Measurements from ENCODE around the gene CCDC85C. TPM values are rescaled to one million over a fixed set of nuclear protein-coding genes. Genes with fewer than 3 reads are reported as not detected.

Gene CCDC85C
- total RNA-seq, 1 experiment from 2014 or later: 33.2 TPM

DNA sequence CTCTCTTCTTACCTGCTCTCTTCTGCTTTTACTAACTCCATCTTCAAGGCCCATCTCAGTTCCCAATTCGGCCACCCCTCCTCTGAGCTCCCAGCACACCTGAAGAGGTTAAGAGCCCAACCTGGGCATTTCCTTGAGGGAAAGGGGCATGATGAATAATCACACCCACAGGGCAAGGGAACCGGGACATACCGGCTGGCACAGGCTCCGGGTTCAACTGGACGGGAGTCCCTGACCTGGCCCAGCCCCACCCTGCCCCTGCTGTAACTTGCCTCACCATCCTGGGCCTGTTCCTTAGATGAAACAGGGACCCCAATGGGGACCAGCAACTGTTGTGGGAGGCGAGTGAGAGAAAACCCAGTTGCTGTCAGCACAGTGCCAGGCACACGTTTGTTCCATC, 8.5 kb downstream of the CCDC85C start:
- Histone ChIP-seq H3K18ac (ENCODE audit: insufficient read length, low read depth, low read length) (no peak overlapping the region), H4K8ac (replicated peaks; ENCODE audit: insufficient read length, low read depth, low read length) (no peak overlapping the region), H3K27me3 (ENCODE audit: insufficient read depth, low read length) (no peaks in the 10 kb centered on the region), H3K79me1 (ENCODE audit: insufficient read depth, low read depth, low read length, poor library complexity, severe bottlenecking) (peaks cover under 1% of the 10 kb centered on the region), H4K91ac (ENCODE audit: insufficient read length, low read depth, low read length) (no peak overlapping the region), H2AK5ac (ENCODE audit: insufficient read length, low read length) (no peak overlapping the region), H3K9ac (ENCODE audit: extremely low read depth, insufficient read length, low read length) (no peak overlapping the region), H2AFZ (ENCODE audit: low read length) (no peak overlapping the region), H3K4ac (ENCODE audit: low read depth, low read length) (no peak overlapping the region), H2BK120ac (ENCODE audit: low read depth, low read length, poor library complexity, severe bottlenecking) (no peak overlapping the region), H3K23ac (ENCODE audit: insufficient read length, low read depth, low read length) (no peak overlapping the region), H3K4me2 (ENCODE audit: insufficient read depth, insufficient read length, low read length) (no peak overlapping the region), H3T11ph (ENCODE audit: low read length) (no peak overlapping the region), H3K4me1 (ENCODE audit: insufficient read depth, low read length) (peaks cover 2% of the 10 kb centered on the region; the same call in 1 of the 2 replicates), H3K56ac (ENCODE audit: insufficient read length, low read depth, low read length) (no peak overlapping the region), H3K79me2 (ENCODE audit: insufficient read depth, low read length) (peaks cover 4% of the 10 kb centered on the region; the same call in 1 of the 2 replicates), H2BK20ac (ENCODE audit: low read depth, low read length, poor library complexity, severe bottlenecking) (no peak overlapping the region), H4K5ac (ENCODE audit: insufficient read length, low read depth, low read length) (no peak overlapping the region), H3K14ac (ENCODE audit: insufficient read depth, low read length) (no peak overlapping the region), H3K23me2 (ENCODE audit: insufficient read length, low read depth, low read length, poor library complexity, severe bottlenecking) (no peaks in the 10 kb centered on the region), H4K20me1 (ENCODE audit: control insufficient read depth, insufficient read depth, insufficient read length) (no peaks in the 10 kb centered on the region), H2BK15ac (ENCODE audit: low read depth, low read length) (no peak overlapping the region), H2BK5ac (ENCODE audit: insufficient read length, low read length) (no peak overlapping the region), H3K27ac (ENCODE audit: insufficient read length, low read depth, low read length) (no peak overlapping the region), H2BK12ac (ENCODE audit: insufficient read length, low read depth, low read length) (no peak overlapping the region), H3K9me3 (ENCODE audit: control insufficient read depth, low read depth, low read length) (no peaks in the 10 kb centered on the region)
- H3K4me3 Mint-ChIP-seq: no peak overlapping the region
- WGBS (ENCODE audit: extremely low coverage, insufficient read length, low lambda C conversion rate): no CpG with 5 or more reads among the region's 7 CpGs
- H3K36me3 Mint-ChIP-seq (ENCODE audit: insufficient read depth in 1 of 3, low read depth in 3 of 3): no peaks in the 10 kb centered on the region; a peak in 1 of 7 replicates
- no peak for DNase-seq
- no peak for TF ChIP-seq CTCF (conservative IDR thresholded peaks at IDR 0.05)
- no peaks in the 10 kb centered on the region; the same call in 1 of the 2 replicates for H3K27me3 Mint-ChIP-seq (ENCODE audit: low read depth)
- H3K4me1 Mint-ChIP-seq: peaks cover 26 to 68% of the 10 kb centered on the region in 2 experiments
- no peaks in the 10 kb centered on the region for H3K9me3 Mint-ChIP-seq
- H3K27ac Mint-ChIP-seq: peak overlapping the region in 2 of 3 experiments; percentile 16 to 96; a peak in 1 of 7 replicates
